GM21528 (cell line): Measurements from ENCODE around the gene HAPLN1.
A peak's percentile ranks its signal among the peaks of the same experiment; 100 is the strongest.

Experiments
- ATAC-seq: cut with Tn5 transposase; IDR thresholded peaks from one replicate; pipeline ENCODE4 v1.9.1; 2021; ENCODE audit warnings: mild to moderate bottlenecking, moderate library complexity; ENCODE audit not compliant: unreplicated experiment, low FRiP score

The HAPLN1 gene

DNA sequence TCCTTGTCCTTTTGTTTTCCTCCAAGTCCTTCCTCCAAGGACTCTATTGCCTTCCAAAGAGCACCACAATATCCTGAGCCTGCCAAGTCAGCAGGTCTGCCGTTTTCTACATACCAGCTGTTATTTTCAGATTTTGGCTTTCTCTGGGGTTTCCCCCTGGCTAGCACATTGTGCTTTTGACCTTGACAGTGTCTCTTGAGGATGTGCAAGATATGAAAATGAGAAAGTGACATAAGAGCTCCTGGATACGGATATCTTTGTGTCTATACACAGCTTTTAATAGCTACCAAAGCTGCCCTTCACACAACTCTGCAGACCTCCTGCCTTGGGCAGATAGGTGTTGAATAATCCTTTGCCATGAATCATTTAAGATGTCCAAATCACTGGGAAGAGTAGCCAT is 67.0 kb downstream of the HAPLN1 start:
- ATAC-seq = peak; percentile 68

DNA sequence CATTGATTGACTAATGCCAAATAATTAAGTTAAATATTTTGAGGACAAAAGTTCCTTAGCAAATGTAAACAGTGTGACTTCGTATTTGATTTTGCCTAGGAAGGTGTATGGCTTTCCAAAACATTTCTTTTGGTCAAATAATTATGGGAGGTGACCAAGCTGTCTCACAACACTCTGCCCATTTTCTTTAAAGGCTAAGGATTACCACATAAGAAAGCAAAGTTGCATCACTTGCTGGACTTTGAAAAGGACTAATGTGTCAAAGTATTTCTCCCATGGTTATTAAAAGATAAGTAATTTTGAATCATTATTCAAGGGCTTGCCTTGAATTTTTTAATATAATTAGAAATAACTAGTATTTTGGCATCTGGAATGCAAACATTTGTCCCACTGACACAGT is 74.7 kb downstream of the HAPLN1 start:
- no peak for ATAC-seq

DNA sequence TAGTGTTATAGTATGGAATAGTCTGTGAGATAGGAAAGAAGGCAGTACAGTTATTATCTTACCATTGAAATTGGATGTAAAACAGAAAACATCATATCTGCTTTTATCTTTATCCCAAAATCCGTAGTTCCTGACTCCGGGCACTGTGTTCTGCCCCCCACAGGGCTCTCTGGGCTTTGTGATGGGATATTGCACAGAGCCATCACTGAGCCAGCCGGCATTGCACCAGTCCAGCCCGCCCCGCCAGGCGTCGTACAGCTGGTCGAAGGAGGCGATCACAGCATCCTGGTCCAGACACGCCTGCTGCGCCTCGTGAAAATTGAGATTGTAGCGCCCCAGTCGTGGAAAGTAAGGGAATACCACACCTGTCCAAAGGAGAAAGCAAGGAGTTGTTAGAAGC is 76.4 kb downstream of the HAPLN1 start:
- ATAC-seq = no peak

DNA sequence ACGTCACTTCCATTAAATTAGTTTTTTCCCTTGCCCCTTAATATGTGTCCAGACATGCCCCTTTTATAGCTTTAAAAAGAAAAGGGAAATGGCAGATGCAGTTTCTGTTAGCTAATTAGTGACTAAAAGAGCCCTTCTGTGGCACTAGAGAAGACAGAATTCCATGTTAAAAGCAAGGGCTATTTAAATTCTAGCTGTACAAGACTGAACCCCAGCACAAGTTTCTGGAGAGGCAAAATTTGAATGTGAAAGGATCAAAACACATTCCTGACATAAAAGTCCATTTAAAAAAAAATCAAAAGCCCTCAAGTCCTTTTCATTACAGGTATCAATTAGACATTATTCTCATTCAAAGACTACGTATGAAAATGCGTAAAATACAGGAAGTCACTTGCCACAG is 78.7 kb downstream of the HAPLN1 start:
- ATAC-seq = no peak

DNA sequence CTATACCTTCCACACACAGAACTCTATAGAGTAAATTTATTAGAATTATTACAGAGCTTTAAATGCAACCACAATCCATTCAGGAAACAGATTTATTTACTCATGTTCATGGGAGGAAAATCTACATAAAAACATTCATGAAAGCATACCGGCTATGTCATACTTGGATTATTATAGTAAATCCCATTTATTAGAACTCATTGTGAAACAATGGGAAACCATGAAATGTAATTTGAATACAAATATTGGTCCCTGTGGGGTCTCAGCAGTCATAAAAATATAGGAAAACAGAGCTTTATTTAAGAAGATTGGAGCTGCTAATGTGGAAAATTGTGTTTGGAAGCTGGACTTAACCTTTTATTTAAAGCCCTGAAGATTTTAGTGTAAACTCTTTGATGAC is 80.7 kb downstream of the HAPLN1 start:
- ATAC-seq = no peak

DNA sequence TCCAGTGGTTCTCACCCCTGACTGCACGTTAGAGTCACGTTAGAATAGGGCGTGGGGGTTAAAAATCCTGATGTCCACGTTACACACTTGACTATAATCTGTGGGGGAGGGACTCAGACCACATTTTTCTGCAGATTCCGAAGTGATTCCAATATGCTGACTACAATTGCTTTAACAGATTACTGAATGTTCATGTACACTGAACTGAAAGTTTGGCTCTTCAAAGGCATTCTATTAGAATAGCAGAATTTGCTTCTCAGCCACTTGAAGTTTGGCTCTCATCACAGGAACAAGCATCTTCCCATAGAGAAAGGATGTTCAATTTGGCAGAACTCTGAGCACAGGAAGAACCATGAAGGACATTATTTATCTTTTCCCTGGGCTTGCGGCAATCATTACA is 84.5 kb downstream of the HAPLN1 start:
- no peak for ATAC-seq

DNA sequence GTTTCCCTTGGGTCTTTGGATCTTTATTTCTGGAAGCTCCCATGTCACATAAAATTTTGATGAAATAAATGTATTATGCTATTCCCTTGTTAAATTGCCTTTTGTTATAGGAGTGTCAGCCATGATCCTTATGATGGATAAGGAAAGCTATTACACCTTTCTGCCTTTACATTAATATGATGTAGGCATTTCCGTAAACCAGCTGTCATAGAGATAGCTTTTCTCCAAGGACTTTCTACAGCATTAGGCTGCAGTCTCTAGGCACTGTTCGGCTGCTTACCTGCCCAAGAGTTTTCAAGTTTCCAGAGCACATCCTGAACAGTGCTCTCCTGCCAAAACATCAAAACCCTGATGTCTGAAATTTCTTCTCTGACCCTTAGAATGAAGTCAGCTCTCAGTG is 87.4 kb downstream of the HAPLN1 start:
- ATAC-seq = no peak

DNA sequence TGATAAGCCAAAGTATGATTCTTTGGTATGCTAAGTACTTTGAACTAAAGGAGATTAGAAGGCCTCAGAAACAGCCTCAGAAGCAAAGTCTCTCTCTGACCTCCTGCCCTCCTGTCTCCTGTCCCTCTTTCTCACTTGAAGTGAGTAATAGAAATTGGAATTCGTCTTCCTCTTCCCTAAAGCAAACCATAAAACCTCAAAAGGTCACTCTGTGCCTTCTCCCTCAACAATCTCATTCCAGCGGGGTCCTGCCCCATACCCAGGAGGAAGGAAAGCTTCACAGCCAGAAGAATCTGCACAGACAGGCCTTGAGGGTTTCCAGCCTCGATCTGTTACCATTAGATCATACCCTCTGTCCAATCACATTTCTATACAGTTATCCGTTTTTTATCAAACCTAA is 87.8 kb downstream of the HAPLN1 start:
- ATAC-seq = no peak

DNA sequence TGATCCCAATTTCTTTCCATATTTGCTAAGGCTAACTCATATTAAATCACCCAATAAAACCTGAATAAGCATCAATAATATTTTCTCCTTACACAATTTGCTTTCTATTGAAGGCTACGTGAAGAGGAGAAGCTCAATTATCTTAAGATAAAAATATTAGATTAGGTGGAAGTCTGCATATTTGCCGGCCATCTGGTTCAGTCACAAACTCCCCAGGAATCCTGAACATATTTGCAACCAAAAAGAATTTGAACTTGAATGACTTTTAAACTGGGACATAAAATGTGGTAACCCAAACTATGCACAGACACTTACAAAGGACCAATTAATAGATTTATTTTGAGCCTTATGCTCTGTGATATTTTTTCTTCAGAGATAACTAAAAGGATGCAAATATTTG is 92.3 kb downstream of the HAPLN1 start:
- ATAC-seq = no peak

DNA sequence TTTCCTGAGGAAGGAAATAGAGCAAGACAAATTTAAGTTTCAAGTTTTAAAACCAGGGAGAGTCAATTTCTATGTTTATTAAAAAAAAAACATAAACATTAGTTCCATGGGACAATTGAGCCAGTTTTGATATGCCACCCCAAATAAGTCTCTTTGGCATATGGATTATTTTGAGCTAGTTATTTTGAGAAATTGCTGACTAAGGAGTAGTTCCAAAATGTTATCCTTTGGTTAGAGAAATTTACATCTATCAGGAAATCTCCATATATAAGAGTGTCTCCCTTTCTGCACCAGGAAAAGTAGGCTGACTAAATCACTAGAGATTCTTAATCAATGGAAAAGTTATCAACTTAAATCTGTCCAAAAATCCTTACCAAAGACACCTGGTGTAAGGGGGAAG is 105.8 kb downstream of the HAPLN1 start:
- no peak for ATAC-seq

DNA sequence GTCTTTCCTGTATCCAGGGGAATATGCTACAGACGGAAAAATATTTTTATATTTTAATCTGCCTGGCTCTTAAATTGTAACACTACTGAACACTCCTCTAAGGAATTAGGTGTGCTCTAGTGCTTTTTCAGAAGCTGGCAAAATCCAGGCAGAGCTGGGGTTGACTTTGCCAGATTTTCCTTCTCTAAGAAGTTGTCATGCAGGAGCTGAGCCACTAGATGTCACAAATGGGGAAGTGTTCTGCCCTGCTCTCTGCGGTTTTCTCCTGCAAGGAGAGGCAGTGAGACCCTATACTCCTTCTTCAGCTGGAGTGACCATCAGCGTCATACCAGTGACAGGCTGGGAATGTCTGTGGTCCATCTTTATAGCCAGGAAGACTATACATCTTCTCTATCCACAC is 112.5 kb downstream of the HAPLN1 start:
- ATAC-seq = peak; percentile 83

DNA sequence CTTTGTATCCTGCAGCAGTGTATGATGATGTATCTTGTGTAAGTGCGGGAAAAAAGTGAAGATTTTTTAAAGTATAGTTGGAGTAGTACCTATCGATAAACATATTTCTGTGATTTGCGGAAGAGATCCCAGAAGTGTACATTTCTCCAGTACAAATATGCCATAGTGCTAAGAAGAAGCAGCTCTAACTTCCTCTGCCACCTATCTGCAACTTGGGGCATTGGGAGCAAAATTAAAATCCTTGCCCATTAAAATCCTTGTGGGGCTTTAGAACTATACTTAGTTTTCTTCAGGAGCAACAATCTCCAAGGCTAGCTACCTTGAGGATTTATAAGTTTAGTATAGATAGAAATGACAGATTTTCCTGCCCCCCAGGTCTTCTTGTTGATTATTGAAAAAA is 125.4 kb downstream of the HAPLN1 start:
- no peak for ATAC-seq

DNA sequence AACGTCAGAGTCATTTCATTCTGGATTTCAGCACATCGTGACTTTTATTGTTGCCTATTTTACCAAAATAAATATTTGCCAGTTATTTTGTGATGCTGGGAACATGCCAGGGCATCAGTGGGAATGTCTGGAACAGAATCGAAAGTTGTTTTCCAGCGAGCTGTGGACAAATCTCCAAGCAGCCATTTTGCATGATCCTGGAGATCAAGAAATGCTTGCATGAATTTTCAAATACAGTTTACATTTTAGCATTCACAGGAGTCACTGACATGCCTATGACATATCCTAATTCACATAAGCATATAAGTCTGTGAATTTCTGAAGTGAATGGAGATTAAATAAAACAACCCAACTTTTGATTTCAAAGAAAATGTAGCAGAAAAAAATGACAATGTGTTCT is 129.7 kb downstream of the HAPLN1 start:
- no peak for ATAC-seq

DNA sequence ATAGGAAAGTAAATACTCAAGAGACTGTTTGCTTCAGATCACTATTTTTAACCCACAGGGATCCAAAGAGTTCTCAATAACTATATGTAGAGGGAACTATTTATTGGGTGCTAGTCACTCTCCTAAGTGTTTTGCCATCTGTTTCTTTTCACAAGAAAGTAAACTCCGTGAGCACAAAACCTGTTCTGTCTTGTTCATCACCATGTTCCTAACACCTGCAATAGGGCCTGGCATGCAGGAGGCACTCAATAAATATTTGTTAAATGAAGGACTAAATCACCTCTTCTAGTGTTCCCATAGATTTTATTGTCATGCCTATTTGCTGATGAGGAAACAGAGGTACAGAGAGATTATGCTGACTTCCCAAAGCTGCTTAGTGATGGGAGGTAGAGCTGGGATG is 130.9 kb downstream of the HAPLN1 start:
- ATAC-seq = no peak
